Measurements from ENCODE around the gene C1orf94.

The C1orf94 gene

GRCh38 chr1:34176830-34177603 lies at the start of gene C1orf94:
Gene C1orf94, plus strand, starts transcription at chr1:34176907. Its CDS starts 883 bp downstream, at chr1:34177790.
- DNase-seq, result no peak

GRCh38 chr1:34127006-34128000 lies 49.4 kb upstream of the C1orf94 start:
- DNase-seq, result no peak

GRCh38 chr1:34128186-34128889 lies 48.4 kb upstream of the C1orf94 start:
- no peak for DNase-seq

- DNase-seq, result no peak
Measured at GRCh38 chr1:34129630-34130029, 47.1 kb upstream of the C1orf94 start.

- DNase-seq, result no peak
Measured at GRCh38 chr1:34130306-34130705, 46.4 kb upstream of the C1orf94 start.

- peak; percentile 13 for DNase-seq
Measured at GRCh38 chr1:34131396-34132160, 45.1 kb upstream of the C1orf94 start.

- no peak for DNase-seq
Measured at GRCh38 chr1:34132161-34132420, 44.6 kb upstream of the C1orf94 start.

GRCh38 chr1:34137411-34137810 lies 39.3 kb upstream of the C1orf94 start:
- no peak for DNase-seq

- DNase-seq, result no peak
Measured at GRCh38 chr1:34140011-34140676, 36.6 kb upstream of the C1orf94 start.

- no peak for DNase-seq
Measured at GRCh38 chr1:34143975-34144374, 32.7 kb upstream of the C1orf94 start.

- no peak for DNase-seq
Measured at GRCh38 chr1:34144766-34145165, 31.9 kb upstream of the C1orf94 start.

- no peak for DNase-seq
Measured at GRCh38 chr1:34147301-34147700, 29.4 kb upstream of the C1orf94 start.

- no peak for DNase-seq
Measured at GRCh38 chr1:34149501-34149900, 27.2 kb upstream of the C1orf94 start.

- DNase-seq, result no peak
Measured at GRCh38 chr1:34153246-34153645, 23.5 kb upstream of the C1orf94 start.

GRCh38 chr1:34155860-34156259 lies 20.8 kb upstream of the C1orf94 start:
- DNase-seq, result peak; percentile 58

GRCh38 chr1:34156739-34157138 lies 20.0 kb upstream of the C1orf94 start:
- no peak for DNase-seq

- DNase-seq, result peak; percentile 98
Measured at GRCh38 chr1:34162852-34163766, 13.6 kb upstream of the C1orf94 start.

GRCh38 chr1:34163792-34164731 lies 12.6 kb upstream of the C1orf94 start:
- DNase-seq, result peak; percentile 18

GRCh38 chr1:34164771-34165391 lies 11.8 kb upstream of the C1orf94 start, which contains the start of gene CSMD2:
Gene CSMD2, minus strand, starts transcription at chr1:34165230. Its CDS starts 133 bp downstream, at chr1:34165097.
- peak; percentile 84 for DNase-seq

All from fibroblast of skin of right quadriceps (primary cell).